Epithelial cell of proximal tubule (primary cell): ENCODE measurements around the gene ATP5F1D. TPM values are rescaled to one million over a fixed set of nuclear protein-coding genes. Genes with fewer than 3 reads are reported as not detected.

Source experiments
- DNase-seq: peaks from one replicate; pipeline ENCODE4 v3.0.0-alpha.2; 2011; ENCODE audit warnings: low read depth
- H3K4me3 ChIP-seq: 2 replicates; pipeline ENCODE4 v1.5.1; 2011; ENCODE audit warnings: low read depth, mild to moderate bottlenecking, low read length
- CTCF ChIP-seq: conservative IDR thresholded peaks from 2 replicates; pipeline ENCODE4 v1.5.1; 2012; ENCODE audit warnings: low read depth, mild to moderate bottlenecking, low read length
- total RNA-seq: library from RNA; depleted of rRNA; stranded (reverse); fragments of >200 nt; gene quantifications from 2 replicates; pipeline ENCODE4 v1.2.3, GENCODE V29; 2015

ATP5F1D gene
- total RNA-seq, 1 donor from 2014 or later = 110 TPM

DNA sequence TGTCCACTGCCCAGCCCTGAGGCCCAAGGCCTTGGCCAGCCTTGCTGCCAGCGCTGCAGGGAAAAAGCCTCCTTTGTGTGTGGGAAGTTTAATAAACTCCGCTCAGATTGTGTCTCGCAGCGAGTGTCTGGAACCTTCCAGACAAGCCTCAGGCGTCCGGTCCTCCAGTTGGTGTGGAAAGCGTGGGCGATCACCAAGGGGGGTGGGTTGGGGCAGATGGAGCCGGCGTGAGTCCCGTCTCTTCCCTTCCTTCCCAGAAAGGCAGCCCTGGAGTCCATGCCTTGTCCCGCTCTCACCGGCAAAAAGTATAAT lies 31.4 kb upstream of the ATP5F1D start:
- TF ChIP-seq CTCF = no peak
- no peak overlapping the region for H3K4me3 ChIP-seq
- no peak for DNase-seq

DNA sequence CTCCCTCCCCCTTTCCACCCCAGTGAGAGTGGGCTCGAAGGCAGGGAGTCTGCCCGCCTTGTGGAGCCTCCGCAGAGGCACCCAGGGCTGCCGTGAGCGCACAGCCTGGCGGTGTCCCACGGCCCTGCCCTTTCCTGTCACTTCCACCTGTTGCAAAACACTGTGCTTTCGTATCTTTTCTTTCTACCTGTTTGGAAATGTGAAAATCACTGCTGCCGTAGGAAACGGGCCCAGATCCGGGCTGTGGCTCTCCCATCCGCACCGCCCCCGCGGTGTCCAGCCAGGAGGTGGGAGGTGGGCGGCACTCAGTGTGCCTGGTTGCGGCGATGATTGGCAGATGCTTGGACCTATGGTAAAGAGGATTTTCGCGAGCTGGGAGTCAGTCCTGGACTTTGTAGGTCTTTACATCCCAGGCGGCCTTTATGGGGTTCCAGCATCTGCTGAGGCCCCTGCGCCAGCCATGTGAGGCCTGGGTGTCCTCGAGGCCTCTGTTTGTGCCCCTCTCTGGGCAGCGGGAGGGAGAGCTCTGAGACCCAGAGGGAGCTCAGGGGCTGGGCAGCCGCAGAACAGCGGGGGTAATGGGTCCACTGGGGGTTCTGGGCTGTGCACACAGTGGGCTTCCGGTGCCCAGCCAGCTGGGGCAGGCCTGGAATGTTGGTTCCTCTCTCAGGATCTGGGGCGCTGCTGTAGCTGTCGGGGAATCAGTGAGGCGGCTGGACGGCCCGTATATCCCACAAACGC lies 29.9 kb upstream of the ATP5F1D start:
- DNase-seq = no peak
- no peak overlapping the region for H3K4me3 ChIP-seq
- TF ChIP-seq CTCF = no peak

GRCh38 chr19:1213391-1214286 lies 27.9 kb upstream of the ATP5F1D start:
- H3K4me3 ChIP-seq = no peak overlapping the region
- DNase-seq = no peak
- TF ChIP-seq CTCF = no peak

DNA sequence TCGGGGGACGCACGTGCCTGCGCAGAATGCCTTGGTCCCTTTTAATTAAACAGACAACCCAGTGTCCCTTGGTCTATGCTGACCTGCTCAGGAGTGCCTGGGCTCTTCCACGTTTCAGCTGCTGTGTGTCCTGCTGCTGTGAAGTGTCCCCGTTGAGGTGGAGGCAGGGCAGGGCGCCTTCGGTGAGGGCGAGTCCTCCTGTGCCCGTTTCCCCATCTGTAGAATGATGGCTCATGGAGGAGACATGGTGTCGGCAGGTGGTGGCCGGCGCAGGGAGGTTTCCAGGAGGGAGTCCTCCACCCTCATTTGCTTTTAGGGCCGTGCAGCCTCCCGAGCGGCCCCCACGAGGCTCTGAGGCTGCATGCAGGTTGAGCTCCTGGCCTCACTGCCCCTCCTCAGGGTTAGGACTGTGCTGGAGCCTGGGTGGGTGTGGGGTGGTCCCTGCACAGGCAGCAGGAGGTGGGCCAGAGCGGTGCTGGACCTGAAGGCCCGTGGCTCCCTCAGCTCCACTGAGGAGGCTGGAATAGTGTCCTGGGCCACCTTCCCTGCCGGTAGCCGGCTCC lies 27.2 kb upstream of the ATP5F1D start:
- TF ChIP-seq CTCF = no peak
- no peak for DNase-seq
- no peak overlapping the region for H3K4me3 ChIP-seq

DNA sequence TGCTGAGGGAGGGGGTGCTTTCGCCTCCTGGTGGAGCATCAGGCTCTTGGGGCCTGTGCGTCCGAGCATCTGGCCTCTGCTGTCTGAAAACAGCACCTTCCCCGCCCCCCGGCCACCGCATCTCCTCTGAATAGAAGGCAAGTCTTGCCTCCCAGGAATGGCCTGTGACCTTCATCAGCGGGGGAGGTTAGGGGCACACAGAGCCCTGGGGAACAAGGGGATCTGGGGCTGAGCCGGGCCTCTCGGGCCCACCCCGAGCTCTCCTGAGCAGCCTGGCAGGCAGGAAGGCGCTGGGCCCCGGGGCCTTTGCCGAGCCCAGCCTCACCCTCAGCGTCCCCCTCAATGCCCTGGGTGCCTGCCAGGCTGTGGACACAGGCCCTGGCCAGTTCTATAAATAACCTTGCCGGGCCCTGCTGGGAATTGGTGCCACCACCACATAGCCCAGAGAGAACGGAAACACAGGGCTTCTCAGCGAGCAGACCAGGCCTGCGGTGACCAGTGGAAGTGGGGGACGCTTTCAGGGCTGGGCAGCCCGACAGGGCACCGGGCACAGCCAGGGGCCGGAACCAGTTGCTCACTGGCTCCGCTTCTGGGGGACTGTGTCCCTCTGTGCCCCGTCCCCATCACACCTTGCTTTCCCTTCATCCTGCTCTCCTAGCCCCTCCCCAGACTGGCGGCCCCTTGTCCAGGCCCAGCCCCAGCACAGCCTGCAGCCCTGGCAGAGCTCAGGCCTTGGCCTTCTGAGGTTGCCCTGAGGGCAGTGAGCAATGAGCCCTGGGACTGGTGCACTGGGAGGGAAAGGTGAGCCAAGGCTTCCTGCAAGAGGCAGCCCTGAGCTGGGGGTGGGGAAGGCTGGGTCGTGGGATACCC lies 26.5 kb upstream of the ATP5F1D start:
- DNase-seq = no peak
- TF ChIP-seq CTCF = no peak
- H3K4me3 ChIP-seq = no peak overlapping the region

- no peak for DNase-seq
- no peak for TF ChIP-seq CTCF
- H3K4me3 ChIP-seq = no peak overlapping the region
These were observed 24.8 kb upstream of the ATP5F1D start for GRCh38 chr19:1216756-1217155.
